ENCODE data around the gene MSMP.

MSMP gene

DNA sequence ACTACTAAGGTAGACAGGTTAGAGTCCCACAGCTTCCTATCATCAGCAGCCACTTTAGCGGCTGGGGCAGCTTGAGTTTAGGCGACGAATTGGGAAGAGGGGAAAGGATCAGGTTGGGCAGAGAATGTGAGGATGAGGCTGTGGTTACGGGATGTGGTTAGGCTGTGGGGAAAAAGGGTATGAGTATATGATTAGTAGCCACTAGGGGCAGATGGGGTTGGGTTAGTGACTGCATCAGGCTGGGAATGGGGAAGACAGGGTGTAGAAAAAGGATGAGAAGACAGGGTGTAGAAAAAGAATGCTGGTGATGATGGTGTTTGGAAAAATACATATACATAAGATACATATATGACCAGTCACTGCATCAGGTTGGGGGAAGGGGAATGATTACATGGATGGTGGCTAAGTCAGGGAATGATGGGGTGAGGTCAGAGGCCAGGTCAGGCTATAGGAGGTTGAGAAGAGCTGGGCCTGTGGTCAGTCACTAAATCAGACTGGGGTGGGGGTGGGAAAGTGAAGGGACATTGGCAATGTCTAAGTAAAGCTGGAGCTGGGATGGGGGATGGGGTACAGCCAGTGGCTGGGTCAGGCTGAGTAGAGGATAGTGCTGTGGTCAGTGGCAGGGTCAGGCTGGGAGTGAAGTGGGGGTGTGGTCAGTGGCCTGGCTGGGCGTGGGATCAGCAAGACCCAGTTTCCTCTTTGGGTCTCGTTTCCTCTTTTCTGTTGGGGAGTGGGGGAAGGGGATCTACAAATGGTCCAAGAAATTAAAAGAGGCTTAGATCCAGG, 24.2 kb downstream of the MSMP start:
- Histone ChIP-seq H3K9ac (ENCODE audit: low read depth, low read length) (no peak overlapping the region; the same call in 1 of the 2 replicates), H3K9me3 (ENCODE audit: control insufficient read depth, insufficient read depth, low read length) (no peaks in the 10 kb centered on the region), H3K4me1 (ENCODE audit: insufficient read depth, low read length) (peaks cover 40% of the 10 kb centered on the region), H3K36me3 (ENCODE audit: insufficient read depth, low read length) (peaks cover under 1% of the 10 kb centered on the region; the same call in 1 of the 2 replicates)

DNA sequence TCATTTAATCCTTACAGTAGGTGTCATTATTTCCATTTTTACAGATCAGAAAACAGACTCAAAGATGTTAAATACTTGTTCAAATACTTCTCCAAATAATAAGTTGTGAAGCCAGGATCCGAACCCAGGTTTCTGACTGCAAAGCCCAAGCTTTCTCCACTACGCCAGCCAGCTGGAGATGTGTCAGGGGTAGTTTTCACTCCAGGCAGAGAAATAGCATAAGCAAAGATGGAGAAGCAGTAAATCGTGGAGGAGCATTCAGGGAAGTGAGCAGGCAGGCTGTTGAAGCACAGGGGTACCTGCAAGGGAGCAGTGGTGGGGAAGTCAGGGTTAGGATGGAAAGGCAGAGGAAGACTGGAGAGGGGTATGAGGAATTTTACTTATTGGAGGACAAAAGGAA, 25.0 kb downstream of the MSMP start:
- peaks cover 7% of the 10 kb centered on the region; the same call in 1 of the 2 replicates for H3K36me3 ChIP-seq (ENCODE audit: insufficient read depth, low read length)
- no peaks in the 10 kb centered on the region for H3K9me3 ChIP-seq (ENCODE audit: control insufficient read depth, insufficient read depth, low read length)
- peaks cover 40% of the 10 kb centered on the region for H3K4me1 ChIP-seq (ENCODE audit: insufficient read depth, low read length)
- no peak overlapping the region; the same call in 1 of the 2 replicates for H3K9ac ChIP-seq (ENCODE audit: low read depth, low read length)

- H3K9ac ChIP-seq (ENCODE audit: low read depth, low read length): peak overlapping the region; percentile 42; the same call in 1 of the 2 replicates
- no peaks in the 10 kb centered on the region for H3K9me3 ChIP-seq (ENCODE audit: control insufficient read depth, insufficient read depth, low read length)
- H3K4me1 ChIP-seq (ENCODE audit: insufficient read depth, low read length): peaks cover 40% of the 10 kb centered on the region
- peaks cover 11% of the 10 kb centered on the region; the same call in 1 of the 2 replicates for H3K36me3 ChIP-seq (ENCODE audit: insufficient read depth, low read length)
Observed at GRCh38 chr9:35728041-35728971, 25.8 kb downstream of the MSMP start.

- Histone ChIP-seq H3K9ac (ENCODE audit: low read depth, low read length) (peak overlapping the region; percentile 34; the same call in 1 of the 2 replicates), H3K4me1 (ENCODE audit: insufficient read depth, low read length) (peaks cover 40% of the 10 kb centered on the region), H3K9me3 (ENCODE audit: control insufficient read depth, insufficient read depth, low read length) (no peaks in the 10 kb centered on the region), H3K36me3 (ENCODE audit: insufficient read depth, low read length) (peaks cover 13% of the 10 kb centered on the region; the same call in 1 of the 2 replicates)
Observed at GRCh38 chr9:35727676-35728040, 26.4 kb downstream of the MSMP start.

GRCh38 chr9:35726931-35727330, 27.1 kb downstream of the MSMP start:
- Histone ChIP-seq H3K9me3 (ENCODE audit: control insufficient read depth, insufficient read depth, low read length) (no peaks in the 10 kb centered on the region), H3K36me3 (ENCODE audit: insufficient read depth, low read length) (peaks cover 18% of the 10 kb centered on the region), H3K4me1 (ENCODE audit: insufficient read depth, low read length) (peaks cover 40% of the 10 kb centered on the region), H3K9ac (ENCODE audit: low read depth, low read length) (0 out of 2 replicates have a peak overlapping the region, but pooled peaks have one; percentile 34)

GRCh38 chr9:35725362-35725761, 28.7 kb downstream of the MSMP start:
- peaks cover 25% of the 10 kb centered on the region for H3K36me3 ChIP-seq (ENCODE audit: insufficient read depth, low read length)
- H3K9ac ChIP-seq (ENCODE audit: low read depth, low read length): no peak overlapping the region
- peaks cover 34% of the 10 kb centered on the region for H3K4me1 ChIP-seq (ENCODE audit: insufficient read depth, low read length)
- H3K9me3 ChIP-seq (ENCODE audit: control insufficient read depth, insufficient read depth, low read length): no peaks in the 10 kb centered on the region

DNA sequence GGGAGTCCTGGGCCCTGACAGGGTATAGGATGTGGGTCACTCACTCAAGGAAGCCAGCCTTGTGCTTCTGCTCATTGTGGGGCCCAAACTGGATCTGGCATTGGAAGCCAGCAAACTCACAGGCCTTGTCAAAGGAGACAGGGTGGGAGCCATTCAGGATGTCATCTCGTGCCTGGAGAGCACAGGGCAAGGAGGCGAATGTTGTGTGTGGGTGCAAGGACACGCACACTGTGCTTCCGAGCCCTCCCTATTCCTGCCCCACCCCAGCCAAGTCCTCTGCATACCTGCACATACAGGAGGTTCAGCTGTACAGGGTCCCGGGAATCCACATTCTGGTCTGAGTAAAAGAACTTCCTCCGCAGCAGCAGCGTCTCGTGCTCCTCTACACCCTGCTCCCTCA, 30.2 kb downstream of the MSMP start:
- peaks cover 35% of the 10 kb centered on the region for H3K36me3 ChIP-seq (ENCODE audit: insufficient read depth, low read length)
- no peaks in the 10 kb centered on the region for H3K9me3 ChIP-seq (ENCODE audit: control insufficient read depth, insufficient read depth, low read length)
- no peak overlapping the region for H3K9ac ChIP-seq (ENCODE audit: low read depth, low read length)
- peaks cover 22% of the 10 kb centered on the region for H3K4me1 ChIP-seq (ENCODE audit: insufficient read depth, low read length)

GRCh38 chr9:35723426-35723825, 30.6 kb downstream of the MSMP start:
- Histone ChIP-seq H3K4me1 (ENCODE audit: insufficient read depth, low read length) (peaks cover 17% of the 10 kb centered on the region), H3K9me3 (ENCODE audit: control insufficient read depth, insufficient read depth, low read length) (no peaks in the 10 kb centered on the region), H3K9ac (ENCODE audit: low read depth, low read length) (no peak overlapping the region), H3K36me3 (ENCODE audit: insufficient read depth, low read length) (peaks cover 39% of the 10 kb centered on the region)

DNA sequence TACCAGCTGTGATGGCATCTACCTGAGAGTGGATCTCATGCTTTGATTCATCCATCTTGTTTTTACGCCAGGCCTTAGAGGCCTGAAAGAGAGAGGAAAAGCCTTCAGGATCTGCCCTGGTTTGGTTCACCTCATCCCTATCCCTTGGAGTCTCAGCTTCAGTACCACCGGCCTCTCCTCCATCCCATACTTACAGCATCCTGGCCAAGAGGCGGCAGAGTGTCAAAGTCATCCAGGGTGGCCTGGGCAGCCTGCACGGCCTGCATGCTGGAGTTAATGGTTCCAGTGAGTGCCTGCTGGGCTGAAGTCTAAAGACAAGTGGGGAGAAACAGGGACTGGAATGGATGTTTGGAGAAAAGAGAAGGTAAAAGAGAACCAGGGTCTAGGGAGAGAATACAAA, 34.5 kb downstream of the MSMP start:
- Histone ChIP-seq H3K9me3 (ENCODE audit: control insufficient read depth, insufficient read depth, low read length) (no peaks in the 10 kb centered on the region), H3K36me3 (ENCODE audit: insufficient read depth, low read length) (peaks cover 55% of the 10 kb centered on the region), H3K9ac (ENCODE audit: low read depth, low read length) (no peak overlapping the region), H3K4me1 (ENCODE audit: insufficient read depth, low read length) (peaks cover 3% of the 10 kb centered on the region; the same call in 1 of the 2 replicates)

- Histone ChIP-seq H3K36me3 (ENCODE audit: insufficient read depth, low read length) (peaks cover 57% of the 10 kb centered on the region), H3K9ac (ENCODE audit: low read depth, low read length) (no peak overlapping the region), H3K9me3 (ENCODE audit: control insufficient read depth, insufficient read depth, low read length) (no peaks in the 10 kb centered on the region), H3K4me1 (ENCODE audit: insufficient read depth, low read length) (peaks cover 3% of the 10 kb centered on the region; the same call in 1 of the 2 replicates)
Observed at GRCh38 chr9:35718721-35719511, 35.2 kb downstream of the MSMP start.

DNA sequence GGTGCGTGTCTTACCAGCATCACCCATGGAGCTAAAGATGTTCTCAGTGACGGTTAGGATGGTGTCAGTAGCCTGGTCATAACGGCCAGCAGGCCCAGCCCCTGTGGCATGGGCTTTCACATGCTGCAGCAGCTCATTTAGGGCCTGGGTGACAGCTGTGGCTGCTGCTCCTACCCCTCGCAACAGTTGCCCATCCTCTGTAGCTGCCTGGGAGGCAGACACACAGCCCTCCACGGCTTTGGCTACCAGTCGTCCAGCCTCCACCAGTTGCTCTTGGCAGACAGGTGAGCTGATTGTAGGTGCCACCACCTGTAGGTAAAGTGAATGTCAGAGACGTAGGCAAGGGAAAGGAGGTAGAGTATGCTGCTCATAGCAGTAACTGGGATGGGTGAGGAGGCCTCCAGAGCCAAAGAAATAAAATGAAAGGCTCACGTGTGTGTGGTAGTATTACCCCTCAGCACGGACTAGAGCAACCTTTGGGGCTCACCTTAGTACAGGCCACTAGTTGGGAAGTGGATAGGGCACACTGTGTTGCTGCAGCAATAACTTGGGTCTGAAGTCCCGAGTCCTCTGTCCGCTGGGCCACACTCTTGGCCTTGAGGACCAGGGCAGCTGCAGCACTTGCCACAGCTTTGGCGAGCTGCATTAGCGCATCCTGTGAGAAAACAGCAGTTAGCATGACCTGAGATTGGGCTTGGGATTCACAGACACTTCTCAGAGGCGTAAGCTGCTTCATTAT, 36.8 kb downstream of the MSMP start:
- Histone ChIP-seq H3K4me1 (ENCODE audit: insufficient read depth, low read length) (peaks cover 3% of the 10 kb centered on the region; the same call in 1 of the 2 replicates), H3K9me3 (ENCODE audit: control insufficient read depth, insufficient read depth, low read length) (no peaks in the 10 kb centered on the region), H3K9ac (ENCODE audit: low read depth, low read length) (no peak overlapping the region), H3K36me3 (ENCODE audit: insufficient read depth, low read length) (peaks cover 52% of the 10 kb centered on the region)

GRCh38 chr9:35716230-35716629, 37.8 kb downstream of the MSMP start:
- peaks cover 3% of the 10 kb centered on the region; the same call in 1 of the 2 replicates for H3K4me1 ChIP-seq (ENCODE audit: insufficient read depth, low read length)
- peaks cover 44% of the 10 kb centered on the region for H3K36me3 ChIP-seq (ENCODE audit: insufficient read depth, low read length)
- no peaks in the 10 kb centered on the region for H3K9me3 ChIP-seq (ENCODE audit: control insufficient read depth, insufficient read depth, low read length)
- H3K9ac ChIP-seq (ENCODE audit: low read depth, low read length): no peak overlapping the region

- no peaks in the 10 kb centered on the region for H3K9me3 ChIP-seq (ENCODE audit: control insufficient read depth, insufficient read depth, low read length)
- H3K36me3 ChIP-seq (ENCODE audit: insufficient read depth, low read length): peaks cover 49% of the 10 kb centered on the region
- H3K9ac ChIP-seq (ENCODE audit: low read depth, low read length): no peak overlapping the region
- H3K4me1 ChIP-seq (ENCODE audit: insufficient read depth, low read length): peaks cover 3% of the 10 kb centered on the region; the same call in 1 of the 2 replicates
Observed at GRCh38 chr9:35714579-35715252, 39.4 kb downstream of the MSMP start.
